ENCODE measurements around the gene CFAP46. TPM values are rescaled to one million over a fixed set of nuclear protein-coding genes. Genes with fewer than 3 reads are reported as not detected.

The CFAP46 gene
- total RNA-seq, 3 donors from 2014 or later (not counting 1 experiment from before 2014, with no cell fraction given): 0.35 TPM; not detected in 2

GRCh38 chr10:132828681-132829080, 113.7 kb downstream of the CFAP46 start:
- H3K9me3 Mint-ChIP-seq: no peaks in the 10 kb centered on the region
- H3K4me3 ChIP-seq (ENCODE audit: low read length): no peak overlapping the region
- H3K4me3 Mint-ChIP-seq: no peak overlapping the region
- DNase-seq (no peak), ATAC-seq (no peak)
- no peaks in the 10 kb centered on the region for H3K4me1 ChIP-seq (ENCODE audit: control insufficient read depth, insufficient read depth, low read length)
- H3K27ac ChIP-seq (ENCODE audit: low read length): no peak overlapping the region
- intact Hi-C loops (cut with micrococcal nuclease): no loop called here
- no peaks in the 10 kb centered on the region for H3K36me3 ChIP-seq (ENCODE audit: control insufficient read depth, insufficient read depth, low read length)
- peak overlapping the region in 1 of 2 donors; percentile 25 for H3K27ac Mint-ChIP-seq
- H3K9me3 ChIP-seq (ENCODE audit: control insufficient read depth, insufficient read depth, low read length): peaks cover 7% of the 10 kb centered on the region
- no peaks in the 10 kb centered on the region for H3K36me3 Mint-ChIP-seq
- no peaks in the 10 kb centered on the region for H3K27me3 ChIP-seq (ENCODE audit: control insufficient read depth, insufficient read depth, low read length)
- no peak for TF ChIP-seq CTCF (IDR thresholded peaks at IDR 0.05)
- peaks cover 3 to 17% of the 10 kb centered on the region in 2 donors for H3K27me3 Mint-ChIP-seq (ENCODE audit: low read depth in 2 of 2)
- H3K4me1 Mint-ChIP-seq: no peaks in the 10 kb centered on the region
- WGBS (ENCODE audit: insufficient coverage): 92% methylated on average over 19 of the region's 20 CpGs

GRCh38 chr10:132827861-132828539, 114.4 kb downstream of the CFAP46 start:
- 91% methylated on average over 24 of the region's 29 CpGs for WGBS (ENCODE audit: insufficient coverage)
- peaks cover 3 to 17% of the 10 kb centered on the region in 2 donors for H3K27me3 Mint-ChIP-seq (ENCODE audit: low read depth in 2 of 2)

GRCh38 chr10:132827423-132827789, 115.0 kb downstream of the CFAP46 start:
- DNase-seq: no peak
- Histone ChIP-seq H3K4me1 (ENCODE audit: control insufficient read depth, insufficient read depth, low read length) (no peaks in the 10 kb centered on the region), H3K4me3 (ENCODE audit: low read length) (no peak overlapping the region), H3K36me3 (ENCODE audit: control insufficient read depth, insufficient read depth, low read length) (no peaks in the 10 kb centered on the region), H3K27me3 (ENCODE audit: control insufficient read depth, insufficient read depth, low read length) (no peaks in the 10 kb centered on the region), H3K9me3 (ENCODE audit: control insufficient read depth, insufficient read depth, low read length) (peaks cover 7% of the 10 kb centered on the region), H3K27ac (ENCODE audit: low read length) (no peak overlapping the region)
- WGBS (ENCODE audit: insufficient coverage): 84% methylated on average over 13 of the region's 13 CpGs
- H3K4me1 Mint-ChIP-seq: no peaks in the 10 kb centered on the region
- no peak overlapping the region for H3K27ac Mint-ChIP-seq
- no peak for ATAC-seq
- intact Hi-C loops (cut with micrococcal nuclease): no loop called here
- H3K4me3 Mint-ChIP-seq: no peak overlapping the region
- TF ChIP-seq CTCF (IDR thresholded peaks at IDR 0.05): no peak
- H3K36me3 Mint-ChIP-seq: no peaks in the 10 kb centered on the region
- H3K27me3 Mint-ChIP-seq (ENCODE audit: low read depth in 2 of 2): peaks cover 3 to 17% of the 10 kb centered on the region in 2 donors
- no peaks in the 10 kb centered on the region for H3K9me3 Mint-ChIP-seq

More at GRCh38 chr10:132827861-132828539, 114.4 kb downstream of the CFAP46 start:
- Histone ChIP-seq H3K36me3 (ENCODE audit: control insufficient read depth, insufficient read depth, low read length) (no peaks in the 10 kb centered on the region), H3K9me3 (ENCODE audit: control insufficient read depth, insufficient read depth, low read length) (peaks cover 7% of the 10 kb centered on the region), H3K27me3 (ENCODE audit: control insufficient read depth, insufficient read depth, low read length) (no peaks in the 10 kb centered on the region), H3K4me1 (ENCODE audit: control insufficient read depth, insufficient read depth, low read length) (no peaks in the 10 kb centered on the region), H3K27ac (ENCODE audit: low read length) (no peak overlapping the region), H3K4me3 (ENCODE audit: low read length) (no peak overlapping the region)
- intact Hi-C loops (cut with micrococcal nuclease): no loop called here
- H3K36me3 Mint-ChIP-seq: no peaks in the 10 kb centered on the region
- ATAC-seq (no peak), DNase-seq (no peak)
- no peak overlapping the region for H3K4me3 Mint-ChIP-seq
- H3K27ac Mint-ChIP-seq: peak overlapping the region in 1 of 2 donors; percentile 25
- TF ChIP-seq CTCF (IDR thresholded peaks at IDR 0.05): no peak
- H3K9me3 Mint-ChIP-seq: no peaks in the 10 kb centered on the region
- no peaks in the 10 kb centered on the region for H3K4me1 Mint-ChIP-seq

Measured in natural killer cell (primary cell).